AG09309 (cell line): ENCODE results near the gene KMT5B.

Experiments
- DNase-seq: peaks from one replicate; pipeline ENCODE4 v3.0.0-alpha.2; 2010; ENCODE audit warnings: low read depth
- H3K4me3 ChIP-seq: 2 replicates; pipeline ENCODE4 v1.5.1; 2011; ENCODE audit warnings: mild to moderate bottlenecking, low read depth, low read length, moderate library complexity; ENCODE audit not compliant: control insufficient read depth
- CTCF ChIP-seq: IDR thresholded peaks from 2 replicates; pipeline ENCODE4 v1.5.1; 2011; ENCODE audit warnings: mild to moderate bottlenecking, low read depth, low read length, inconsistent platforms; ENCODE audit not compliant: insufficient read depth, control insufficient read depth; ENCODE audit errors: missing control alignments

KMT5B gene

DNA sequence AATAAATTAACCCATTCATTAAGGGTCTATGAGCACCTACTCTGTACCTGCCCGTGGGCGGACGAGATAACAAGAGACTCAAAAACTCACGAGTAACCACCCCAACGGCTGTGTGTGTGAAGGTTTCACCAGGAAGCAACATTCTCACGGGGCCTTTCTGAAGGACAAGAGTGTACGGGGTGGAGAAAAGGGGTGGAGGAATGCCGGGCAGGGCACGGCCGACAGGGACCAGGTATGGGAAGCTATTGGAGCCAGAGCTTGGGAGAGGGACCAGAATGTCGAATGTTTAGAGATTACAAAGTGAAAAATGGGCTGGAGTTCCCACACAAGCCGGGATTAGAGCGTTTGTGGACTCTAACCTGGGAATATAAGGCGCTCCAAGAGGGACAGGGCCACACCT is 1.6 kb downstream of the KMT5B start:
- TF ChIP-seq CTCF, result no peak
- DNase-seq, result no peak
- H3K4me3 ChIP-seq, result peak overlapping the region; percentile 54

DNA sequence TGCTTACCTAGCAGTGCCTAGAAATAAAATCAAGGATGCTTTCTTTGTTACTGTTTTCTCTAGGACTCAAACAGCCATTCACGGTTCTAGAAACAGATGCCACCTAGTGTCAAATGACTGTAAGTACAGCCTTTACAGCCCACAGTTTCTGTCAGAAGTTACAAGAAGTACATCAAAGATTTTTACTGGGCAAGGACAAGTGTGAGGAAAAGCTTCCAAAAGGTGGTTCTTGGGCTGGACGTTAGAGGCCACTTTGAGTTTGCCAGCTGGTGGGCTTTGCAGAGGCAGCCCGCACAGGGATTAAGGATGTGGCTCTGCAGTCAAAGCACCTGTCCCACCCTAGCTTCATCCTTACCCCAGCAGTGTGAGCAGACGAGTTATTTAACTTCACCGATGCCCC is 6.9 kb downstream of the KMT5B start:
- peak; percentile 77 for TF ChIP-seq CTCF
- no peak overlapping the region for H3K4me3 ChIP-seq
- no peak for DNase-seq

DNA sequence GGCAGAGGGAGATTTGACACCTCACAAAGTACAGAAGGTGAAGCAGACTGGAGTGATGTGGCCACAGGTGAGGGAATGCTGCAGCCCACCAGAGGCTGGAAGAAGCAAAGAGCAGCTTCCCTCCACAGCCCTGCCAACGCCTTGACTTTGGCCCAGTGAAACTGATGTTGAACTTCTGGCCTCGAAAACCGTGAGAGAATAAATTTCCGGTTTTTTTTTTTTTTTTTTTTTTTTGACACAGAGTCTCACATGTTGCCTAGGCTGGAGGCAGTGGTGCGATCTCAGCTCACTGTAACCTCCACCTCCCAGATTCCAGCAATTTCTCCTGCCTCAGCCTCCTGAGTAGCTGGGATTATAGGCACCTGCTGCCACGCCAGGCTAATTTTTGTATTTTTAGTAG is 8.7 kb downstream of the KMT5B start:
- no peak overlapping the region for H3K4me3 ChIP-seq
- no peak for DNase-seq
- TF ChIP-seq CTCF, result no peak

- no peak for TF ChIP-seq CTCF
- no peak for DNase-seq
- no peak overlapping the region for H3K4me3 ChIP-seq
Observed at GRCh38 chr11:68202165-68202564, 10.9 kb downstream of the KMT5B start.

GRCh38 chr11:68201492-68201891 is 11.6 kb downstream of the KMT5B start:
- no peak for DNase-seq
- no peak overlapping the region for H3K4me3 ChIP-seq
- no peak for TF ChIP-seq CTCF

GRCh38 chr11:68200639-68201038 is 12.5 kb downstream of the KMT5B start:
- TF ChIP-seq CTCF, result no peak
- H3K4me3 ChIP-seq, result no peak overlapping the region
- DNase-seq, result peak; percentile 67
